HL-60 (cell line): ENCODE data around the gene C2CD4D.

ENCODE experiments used
- DNase-seq, 2 experiments: peaks; one replicate each; pipeline ENCODE4 v3.0.0-alpha.2; 2010 to 2020; ENCODE audit warnings: low read depth in 1 of 2, low spot score in 1 of 2
- H3K27ac ChIP-seq: fragments of 250-450 bp; sonication (Bioruptor Pico); replicated peaks from 2 replicates; pipeline ENCODE4 v1.5.1; 2020; ENCODE audit warnings: mild to moderate bottlenecking, moderate library complexity
- H3K27me3 ChIP-seq: fragments of 250-450 bp; sonication (Bioruptor Pico); 2 replicates; pipeline ENCODE4 v1.5.1; 2021; ENCODE audit warnings: mild to moderate bottlenecking, moderate library complexity; ENCODE audit not compliant: insufficient read depth, poor library complexity, severe bottlenecking
- H3K4me3 ChIP-seq: replicated peaks from 2 replicates; pipeline ENCODE4 v1.5.1; 2011; ENCODE audit warnings: mild to moderate bottlenecking, control low read depth, low read length; ENCODE audit not compliant: insufficient read depth
- GABPA ChIP-seq: IDR thresholded peaks from 2 replicates; pipeline ENCODE4 v1.6.1; 2012; ENCODE audit warnings: low read depth
- POLR2AphosphoS5 ChIP-seq: IDR thresholded peaks from 2 replicates; pipeline ENCODE4 v1.6.1; 2012; ENCODE audit warnings: low read depth
- SPI1 ChIP-seq: IDR thresholded peaks from 2 replicates; pipeline ENCODE4 v1.6.1; 2012; ENCODE audit warnings: low read depth, mild to moderate bottlenecking, borderline replicate concordance
- TF ChIP-seq, protein P1 (sequence below): IDR thresholded peaks from one replicate; pipeline ENCODE4 v1.5.1; 2011; ENCODE audit warnings: low read length, control low read depth, inconsistent platforms; ENCODE audit not compliant: insufficient read depth
- TF ChIP-seq, protein P2 (sequence below): IDR thresholded peaks from 2 replicates; pipeline ENCODE4 v1.6.1; 2012; ENCODE audit warnings: low read depth; ENCODE audit not compliant: insufficient replicate concordance

Gene C2CD4D

DNA sequence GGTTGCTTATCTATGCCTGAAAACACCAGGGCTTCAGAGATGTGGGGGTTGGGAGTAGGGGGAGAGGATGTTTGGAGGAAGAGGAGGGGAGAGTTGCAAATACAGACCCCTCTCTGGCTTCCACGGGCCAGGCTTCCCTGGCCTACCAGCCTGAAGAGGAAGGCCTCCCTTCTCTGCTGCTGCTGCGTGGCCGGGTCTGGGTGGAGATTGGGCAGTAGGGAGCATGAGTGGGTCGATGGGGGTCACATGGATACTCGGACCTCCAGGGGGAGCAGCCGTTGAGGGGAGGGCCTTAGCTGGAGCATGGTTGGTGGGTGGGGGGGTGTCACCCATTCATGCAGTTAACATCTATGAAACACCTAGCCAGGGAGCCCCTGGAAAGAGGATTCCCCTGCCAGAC lies 9.6 kb downstream of the C2CD4D start:
- H3K27me3 ChIP-seq, result no peaks in the 10 kb centered on the region

DNA sequence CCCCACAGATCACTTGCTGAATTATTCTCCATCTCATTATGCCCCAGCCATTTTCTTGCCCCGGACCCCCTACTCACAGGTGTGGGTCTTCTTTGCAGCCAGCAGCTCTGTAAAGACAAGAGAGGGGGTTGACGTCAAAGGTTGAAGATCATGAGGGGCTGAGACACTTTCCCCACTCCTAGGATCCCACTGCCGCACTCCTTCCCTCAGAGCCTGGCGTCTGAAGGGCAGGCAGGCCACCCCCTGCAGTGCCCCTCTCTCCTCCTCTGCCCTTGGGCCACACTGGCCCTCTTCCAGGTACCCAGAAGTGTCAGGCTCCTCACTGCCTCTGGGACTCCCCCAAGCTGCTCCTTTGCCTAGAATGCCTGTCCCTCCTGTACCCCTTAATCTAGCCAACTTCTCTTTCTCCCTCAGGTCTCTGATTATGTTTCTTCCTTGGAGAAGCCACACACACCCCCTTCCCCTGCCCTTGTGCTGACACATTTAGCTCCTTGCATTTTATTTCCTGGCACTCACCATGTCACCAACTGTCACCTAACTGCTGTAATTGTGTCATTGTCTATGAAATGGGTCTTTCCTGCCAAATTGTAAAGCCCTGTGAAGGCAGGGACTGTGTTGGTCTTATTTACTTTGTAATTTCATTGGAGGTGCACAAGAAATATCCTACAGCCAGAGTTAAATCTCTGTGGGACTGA lies 10.1 kb downstream of the C2CD4D start:
- H3K27ac ChIP-seq, result no peak overlapping the region
- H3K27me3 ChIP-seq, result no peaks in the 10 kb centered on the region
- H3K4me3 ChIP-seq, result no peak overlapping the region
- TF ChIP-seq POLR2AphosphoS5, result no peak
- no peak for TF ChIP-seq GABPA
- TF ChIP-seq, protein P1, sequence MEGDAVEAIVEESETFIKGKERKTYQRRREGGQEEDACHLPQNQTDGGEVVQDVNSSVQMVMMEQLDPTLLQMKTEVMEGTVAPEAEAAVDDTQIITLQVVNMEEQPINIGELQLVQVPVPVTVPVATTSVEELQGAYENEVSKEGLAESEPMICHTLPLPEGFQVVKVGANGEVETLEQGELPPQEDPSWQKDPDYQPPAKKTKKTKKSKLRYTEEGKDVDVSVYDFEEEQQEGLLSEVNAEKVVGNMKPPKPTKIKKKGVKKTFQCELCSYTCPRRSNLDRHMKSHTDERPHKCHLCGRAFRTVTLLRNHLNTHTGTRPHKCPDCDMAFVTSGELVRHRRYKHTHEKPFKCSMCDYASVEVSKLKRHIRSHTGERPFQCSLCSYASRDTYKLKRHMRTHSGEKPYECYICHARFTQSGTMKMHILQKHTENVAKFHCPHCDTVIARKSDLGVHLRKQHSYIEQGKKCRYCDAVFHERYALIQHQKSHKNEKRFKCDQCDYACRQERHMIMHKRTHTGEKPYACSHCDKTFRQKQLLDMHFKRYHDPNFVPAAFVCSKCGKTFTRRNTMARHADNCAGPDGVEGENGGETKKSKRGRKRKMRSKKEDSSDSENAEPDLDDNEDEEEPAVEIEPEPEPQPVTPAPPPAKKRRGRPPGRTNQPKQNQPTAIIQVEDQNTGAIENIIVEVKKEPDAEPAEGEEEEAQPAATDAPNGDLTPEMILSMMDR, result no peak
- TF ChIP-seq SPI1, result no peak
- TF ChIP-seq, protein P2, sequence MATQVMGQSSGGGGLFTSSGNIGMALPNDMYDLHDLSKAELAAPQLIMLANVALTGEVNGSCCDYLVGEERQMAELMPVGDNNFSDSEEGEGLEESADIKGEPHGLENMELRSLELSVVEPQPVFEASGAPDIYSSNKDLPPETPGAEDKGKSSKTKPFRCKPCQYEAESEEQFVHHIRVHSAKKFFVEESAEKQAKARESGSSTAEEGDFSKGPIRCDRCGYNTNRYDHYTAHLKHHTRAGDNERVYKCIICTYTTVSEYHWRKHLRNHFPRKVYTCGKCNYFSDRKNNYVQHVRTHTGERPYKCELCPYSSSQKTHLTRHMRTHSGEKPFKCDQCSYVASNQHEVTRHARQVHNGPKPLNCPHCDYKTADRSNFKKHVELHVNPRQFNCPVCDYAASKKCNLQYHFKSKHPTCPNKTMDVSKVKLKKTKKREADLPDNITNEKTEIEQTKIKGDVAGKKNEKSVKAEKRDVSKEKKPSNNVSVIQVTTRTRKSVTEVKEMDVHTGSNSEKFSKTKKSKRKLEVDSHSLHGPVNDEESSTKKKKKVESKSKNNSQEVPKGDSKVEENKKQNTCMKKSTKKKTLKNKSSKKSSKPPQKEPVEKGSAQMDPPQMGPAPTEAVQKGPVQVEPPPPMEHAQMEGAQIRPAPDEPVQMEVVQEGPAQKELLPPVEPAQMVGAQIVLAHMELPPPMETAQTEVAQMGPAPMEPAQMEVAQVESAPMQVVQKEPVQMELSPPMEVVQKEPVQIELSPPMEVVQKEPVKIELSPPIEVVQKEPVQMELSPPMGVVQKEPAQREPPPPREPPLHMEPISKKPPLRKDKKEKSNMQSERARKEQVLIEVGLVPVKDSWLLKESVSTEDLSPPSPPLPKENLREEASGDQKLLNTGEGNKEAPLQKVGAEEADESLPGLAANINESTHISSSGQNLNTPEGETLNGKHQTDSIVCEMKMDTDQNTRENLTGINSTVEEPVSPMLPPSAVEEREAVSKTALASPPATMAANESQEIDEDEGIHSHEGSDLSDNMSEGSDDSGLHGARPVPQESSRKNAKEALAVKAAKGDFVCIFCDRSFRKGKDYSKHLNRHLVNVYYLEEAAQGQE, result no peak
- no peak for DNase-seq

More for the DNA sequence above, 9.6 kb downstream of the C2CD4D start:
- no peak overlapping the region for H3K27ac ChIP-seq
- no peak for DNase-seq
- no peak for TF ChIP-seq GABPA
- TF ChIP-seq, protein P2, result no peak
- TF ChIP-seq, protein P1, result no peak
- no peak for TF ChIP-seq SPI1
- H3K4me3 ChIP-seq, result no peak overlapping the region

DNA sequence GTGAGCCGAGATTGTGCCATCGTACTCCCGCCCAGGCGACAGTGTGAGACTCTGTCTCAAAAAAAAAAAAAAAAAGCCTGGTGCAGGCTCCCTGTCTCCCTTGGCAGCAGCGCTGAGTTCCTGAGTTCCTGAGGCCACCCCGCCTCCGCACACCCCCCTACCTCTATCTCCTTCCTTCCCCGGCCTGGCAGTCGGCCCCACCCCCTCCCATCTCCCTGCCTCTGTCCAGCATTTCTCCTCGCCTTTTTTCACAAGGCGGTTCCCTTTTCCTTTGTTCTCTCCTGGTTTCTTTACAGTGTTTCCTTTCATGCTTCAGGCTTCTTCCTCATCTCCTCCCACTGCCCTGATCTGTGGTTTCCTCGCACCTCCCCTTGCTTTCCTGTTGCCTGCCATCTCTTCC lies 10.7 kb downstream of the C2CD4D start:
- peak in 1 of 2 experiments; percentile 33 for DNase-seq
- TF ChIP-seq, protein P2, result peak; percentile 92
- TF ChIP-seq, protein P1, result no peak
- no peak for TF ChIP-seq GABPA
- peak; percentile 19; the same call in 1 of the 2 replicates for TF ChIP-seq SPI1
- TF ChIP-seq POLR2AphosphoS5, result no peak
- no peak overlapping the region for H3K4me3 ChIP-seq
- H3K27ac ChIP-seq, result no peak overlapping the region
- H3K27me3 ChIP-seq, result no peaks in the 10 kb centered on the region
